Right lobe of liver (tissue), 4 donors: Measurements from ENCODE around the gene KRTAP10-1.

Experiments
- CTCF ChIP-seq, 4 donors: fragments of 200-600 bp in 3 of 4; fragments of 450-650 bp in 1 of 4; IDR thresholded peaks; one replicate each; pipeline versions ENCODE4 v1.5.1 to v1.8.0; 2016 to 2022; ENCODE audit warnings: antibody characterized with exemption in 4 of 4, mild to moderate bottlenecking in 2 of 4
- POLR2A ChIP-seq: fragments of 450-650 bp; IDR thresholded peaks from one replicate; pipeline ENCODE4 v1.6.1; 2017; ENCODE audit warnings: antibody characterized with exemption, mild to moderate bottlenecking
- donor health status: DM: no; HTN: no; CAD: no.
- donor health status: DM: no; HTN: no; CAD: no.
- donor health status: DM: no; HTN: yes; CAD: no.

- TF ChIP-seq CTCF (IDR thresholded peaks at IDR 0.05) (no peak), POLR2A (no peak)
These were observed 49.1 kb upstream of the KRTAP10-1 start for GRCh38 chr21:44589094-44589493.
